Small intestine (tissue), 7 donors: ENCODE measurements around the gene EEF1AKMT1. TPM values are rescaled to one million over a fixed set of nuclear protein-coding genes. Genes with fewer than 3 reads are reported as not detected.

ENCODE experiments used
- DNase-seq, 2 donors: peaks; one replicate each; pipeline versions ENCODE4 v3.0.0 to v3.0.0-alpha.2; 2013
- FAIRE-seq: peaks from 2 replicates; lab custom pipeline; 2012; peaks lifted over from hg19 to GRCh38; lab: Jason Lieb, UNC
- H3K27ac ChIP-seq, 3 donors: one replicate each; pipeline ENCODE4 v1.5.1; 2013; ENCODE audit warnings: low read length in 2 of 3, mild to moderate bottlenecking in 2 of 3, control low read depth in 1 of 3, inconsistent platforms in 1 of 3, low read depth in 1 of 3, moderate library complexity in 1 of 3
- H3K27me3 ChIP-seq, 3 donors: one replicate each; pipeline ENCODE4 v1.6.1; 2013; ENCODE audit warnings: low read length in 3 of 3, inconsistent platforms in 1 of 3; ENCODE audit not compliant: control insufficient read depth in 3 of 3, insufficient read depth in 3 of 3
- H3K36me3 ChIP-seq, 3 donors: one replicate each; pipeline ENCODE4 v1.6.1; 2013; ENCODE audit warnings: low read length in 3 of 3, inconsistent platforms in 1 of 3, low read depth in 1 of 3, mild to moderate bottlenecking in 1 of 3, moderate library complexity in 1 of 3; ENCODE audit not compliant: control insufficient read depth in 3 of 3, insufficient read depth in 2 of 3
- H3K4me1 ChIP-seq, 3 donors: one replicate each; pipeline ENCODE4 v1.6.1; 2013; ENCODE audit warnings: low read length in 2 of 3, inconsistent platforms in 1 of 3, low read depth in 1 of 3, mild to moderate bottlenecking in 1 of 3, moderate library complexity in 1 of 3; ENCODE audit not compliant: control insufficient read depth in 3 of 3, insufficient read depth in 2 of 3
- H3K4me3 ChIP-seq, 3 donors: one replicate each; pipeline ENCODE4 v1.5.1; 2013; ENCODE audit warnings: low read length in 3 of 3, control low read depth in 1 of 3, inconsistent platforms in 1 of 3, low read depth in 1 of 3, mild to moderate bottlenecking in 1 of 3, moderate library complexity in 1 of 3
- H3K9me3 ChIP-seq, 2 donors: one replicate each; pipeline ENCODE4 v1.6.1; 2013; ENCODE audit warnings: low read depth in 1 of 2, low read length in 1 of 2; ENCODE audit not compliant: control insufficient read depth in 2 of 2, insufficient read depth in 1 of 2
- WGBS, 3 donors: extraction: QIAGEN DNeasy Blood & Tissue Kit; methylation state at CpG; one replicate each; pipeline ENCODE4 v1.1.7; 2013; 5-methylcytosine and 5-hydroxymethylcytosine counted together
- polyA plus RNA-seq, 4 donors: library from polyadenylated mRNA; stranded (reverse) in 3 of 4; unstranded in 1 of 4; fragments of 200-250 nt in 3 of 4; fragments of 120-200 nt in 1 of 4; gene quantifications; one replicate each; pipeline versions ENCODE4 v1.2.1 to v1.2.3, GENCODE V29; 2013
- donor health status: healthy with polysubstance abuse.
- donor health status: control.
- donor health status: control.
- donor health status: Bipolar disorder and iron deficiency.
- donor health status: healthy.

EEF1AKMT1 gene
- polyA plus RNA-seq, 4 donors: 2.5 to 10.5 (median 6.1) TPM

DNA sequence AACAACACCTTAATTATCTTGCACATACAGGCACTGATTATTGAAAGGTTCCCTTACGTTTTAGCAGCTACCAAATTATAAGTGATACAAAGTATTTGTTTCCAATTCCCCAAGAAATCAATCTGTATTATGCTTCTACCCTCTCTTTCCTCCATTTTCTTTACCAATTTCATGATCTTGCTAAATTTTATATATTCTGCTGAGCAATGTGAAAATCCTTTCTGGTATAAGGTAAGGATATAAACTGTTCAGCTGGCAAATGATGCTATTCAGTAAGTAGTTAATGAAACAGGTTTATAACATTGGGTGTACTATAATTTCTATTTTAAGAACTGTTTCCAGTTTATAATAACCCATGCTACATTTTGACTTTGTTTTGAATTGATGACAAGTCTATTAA lies 985 bp upstream of the EEF1AKMT1 start:
- Histone ChIP-seq H3K4me3 (no peak overlapping the region), H3K27me3 (no peaks in the 10 kb centered on the region), H3K27ac (no peak overlapping the region), H3K9me3 (peaks cover 0 to 4% of the 10 kb centered on the region in 2 donors), H3K36me3 (peaks cover 0 to 7% (median 4%) of the 10 kb centered on the region in 3 donors), H3K4me1 (peaks cover 0 to 3% (median 0%) of the 10 kb centered on the region in 3 donors)
- whole genome bisulfite sequencing, 3 donors: 79 to 81% (median 80%) methylated on average over 1 of the region's 1 CpG
- no peak for DNase-seq
- no peak for FAIRE-seq

DNA sequence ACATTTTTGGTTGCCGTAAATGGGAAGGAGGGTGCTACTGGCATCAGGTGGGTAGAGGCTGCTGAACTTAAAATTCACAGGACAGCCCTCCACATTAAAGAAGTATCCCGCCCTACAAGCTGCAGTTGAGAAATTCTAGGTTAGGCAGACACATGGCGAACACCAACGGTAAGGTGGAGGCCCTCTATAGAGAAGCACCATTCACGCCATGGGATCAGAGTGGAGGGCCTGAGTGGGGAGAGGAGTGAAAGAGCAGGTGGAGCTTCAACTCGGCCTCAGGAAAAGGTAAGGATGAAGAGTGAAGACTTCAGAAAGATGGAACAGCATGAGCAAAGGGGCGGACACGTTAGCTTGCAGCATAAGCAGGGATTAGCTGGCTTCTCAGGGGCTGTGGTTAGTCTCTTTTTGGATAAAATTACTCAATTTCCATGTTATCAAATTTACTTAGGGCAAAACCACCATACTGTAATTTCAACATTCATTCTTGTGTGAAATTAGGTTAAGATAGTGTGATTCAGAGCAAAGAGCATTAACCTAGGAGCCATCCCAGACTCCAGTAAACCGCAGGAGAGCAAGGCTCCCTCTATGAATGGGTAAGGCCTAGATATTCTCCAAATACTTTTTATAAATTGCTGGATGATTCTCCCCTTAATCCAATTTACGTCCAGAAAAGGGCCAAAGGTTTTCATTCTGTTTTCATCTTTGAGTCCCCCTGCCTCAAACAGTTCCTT lies 1.2 kb downstream of the EEF1AKMT1 start:
- Histone ChIP-seq H3K27ac (peak overlapping the region in 2 of 3 donors; percentile 57 to 81), H3K9me3 (peaks cover 0 to 16% of the 10 kb centered on the region in 2 donors), H3K4me3 (peak overlapping the region in 2 of 3 donors; percentile 66 to 86), H3K27me3 (no peaks in the 10 kb centered on the region), H3K36me3 (peaks cover 0 to 7% (median 0%) of the 10 kb centered on the region in 3 donors), H3K4me1 (peaks cover 0 to 3% (median 0%) of the 10 kb centered on the region in 3 donors)
- WGBS, 3 donors: 82 to 86% (median 84%) methylated on average over 10 of the region's 10 CpGs
- DNase-seq (peak in 1 of 2 donors; percentile 6), FAIRE-seq (no peak)

DNA sequence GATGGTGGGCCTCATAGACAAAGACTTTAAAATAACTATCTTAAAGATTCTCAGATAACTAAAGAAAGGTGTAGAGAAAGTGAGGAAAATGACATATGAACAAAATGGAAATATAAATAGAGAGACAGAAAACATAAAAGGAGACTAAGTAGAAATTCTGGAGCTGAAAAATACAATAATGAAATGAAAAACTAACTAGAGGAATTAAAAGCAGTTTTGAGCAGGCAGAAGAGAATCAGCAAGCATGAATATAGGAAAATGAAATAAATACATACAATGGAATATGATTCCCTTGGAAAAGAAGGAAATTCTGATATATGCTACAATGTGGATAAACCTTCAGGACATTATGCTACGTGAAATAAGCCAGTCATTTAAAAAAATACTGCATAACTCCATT lies 3.9 kb downstream of the EEF1AKMT1 start:
- no peak for FAIRE-seq
- H3K27me3 ChIP-seq: no peaks in the 10 kb centered on the region
- H3K9me3 ChIP-seq: peaks cover 0 to 22% of the 10 kb centered on the region in 2 donors
- no peak overlapping the region for H3K27ac ChIP-seq
- H3K36me3 ChIP-seq: peaks cover 0 to 7% (median 0%) of the 10 kb centered on the region in 3 donors
- no peak overlapping the region for H3K4me3 ChIP-seq
- peaks cover 0 to 3% (median 0%) of the 10 kb centered on the region in 3 donors for H3K4me1 ChIP-seq
- WGBS, 3 donors: 92 to 100% (median 97%) methylated on average over 1 of the region's 1 CpG
- no peak for DNase-seq

DNA sequence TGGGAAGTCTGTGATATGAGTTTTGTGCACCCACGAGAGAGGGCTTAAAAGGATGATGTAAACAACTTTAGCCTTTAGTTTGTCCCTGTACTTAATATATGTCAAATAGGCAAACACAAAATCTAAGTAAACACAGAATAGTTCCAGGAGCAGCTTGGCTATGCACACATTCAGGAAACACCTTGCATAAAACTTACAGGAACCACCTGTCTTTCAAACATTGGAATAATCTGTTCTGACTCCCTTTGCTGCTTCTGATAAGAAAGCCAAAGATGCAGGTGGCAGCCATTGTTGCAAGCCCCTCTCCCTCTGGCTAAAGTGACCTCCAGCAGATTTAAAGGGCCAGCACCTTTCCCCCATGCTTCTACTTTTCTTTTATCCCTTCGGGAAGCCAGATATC lies 4.7 kb downstream of the EEF1AKMT1 start:
- Histone ChIP-seq H3K9me3 (peaks cover 0 to 22% of the 10 kb centered on the region in 2 donors), H3K27ac (no peak overlapping the region), H3K27me3 (no peaks in the 10 kb centered on the region), H3K4me3 (no peak overlapping the region), H3K36me3 (peaks cover 0 to 7% (median 0%) of the 10 kb centered on the region in 3 donors), H3K4me1 (peaks cover 0 to 3% (median 0%) of the 10 kb centered on the region in 3 donors)
- 77 to 91% (median 91%) methylated on average over 2 of the region's 2 CpGs for WGBS, 3 donors
- FAIRE-seq (no peak), DNase-seq (peak in 1 of 2 donors; percentile 6)

DNA sequence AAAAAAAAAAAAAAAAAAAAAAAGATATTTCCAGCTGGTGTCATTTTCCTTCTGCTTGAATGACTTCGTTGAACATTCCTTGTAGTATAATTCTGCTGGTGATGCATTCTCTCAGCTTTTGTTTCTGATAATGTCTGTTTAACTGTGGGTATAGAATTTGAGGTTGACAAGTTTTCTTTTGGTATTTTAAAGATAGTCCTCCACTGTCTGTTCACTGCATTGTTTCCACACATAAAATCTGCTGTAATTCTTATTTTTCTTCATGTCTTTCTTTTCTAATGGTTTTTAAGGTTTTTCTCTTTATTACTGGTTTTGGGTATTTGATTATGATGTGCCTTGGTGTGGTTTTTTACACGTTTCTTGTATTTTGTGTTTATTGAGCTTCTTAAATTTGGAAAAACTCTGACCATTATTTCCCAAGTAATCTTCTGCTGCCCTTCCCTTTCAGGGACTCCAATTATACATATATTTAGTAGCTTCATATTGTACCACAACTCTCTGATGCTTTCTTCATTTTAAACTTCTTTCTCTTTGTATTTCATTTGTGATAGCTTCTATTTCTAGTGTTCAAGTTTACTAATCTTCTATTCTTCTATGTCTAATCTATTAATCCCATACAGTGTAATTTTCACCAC lies 6.3 kb downstream of the EEF1AKMT1 start:
- Histone ChIP-seq H3K4me3 (no peak overlapping the region), H3K4me1 (no peaks in the 10 kb centered on the region), H3K36me3 (peaks cover 0 to 7% (median 0%) of the 10 kb centered on the region in 3 donors), H3K27ac (no peak overlapping the region), H3K27me3 (no peaks in the 10 kb centered on the region), H3K9me3 (peaks cover 0 to 22% of the 10 kb centered on the region in 2 donors)
- no peak for FAIRE-seq
- 90 to 97% (median 95%) methylated on average over 2 of the region's 2 CpGs for WGBS, 3 donors
- no peak for DNase-seq

DNA sequence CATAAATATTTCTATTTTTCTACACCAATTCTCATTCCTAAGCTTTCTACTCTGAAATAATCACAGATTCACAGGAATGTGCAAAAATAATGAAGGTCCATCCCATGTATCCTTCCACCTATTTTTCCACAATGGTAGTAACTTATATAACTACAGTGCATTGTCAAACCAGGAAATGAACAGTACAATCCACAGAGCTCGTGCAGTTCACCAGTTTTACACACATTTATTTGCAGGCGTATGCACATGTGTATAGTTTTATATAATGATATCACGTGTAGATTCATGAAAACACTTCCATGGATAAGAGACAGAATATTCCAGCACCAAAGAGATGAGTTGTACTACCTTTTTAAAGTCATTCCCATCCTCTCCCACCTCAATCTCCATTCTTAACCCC lies 12.9 kb downstream of the EEF1AKMT1 start:
- WGBS, 3 donors: 72 to 85% (median 79%) methylated on average over 3 of the region's 3 CpGs
- Histone ChIP-seq H3K4me3 (no peak overlapping the region), H3K4me1 (no peaks in the 10 kb centered on the region), H3K9me3 (peaks cover 0 to 14% of the 10 kb centered on the region in 2 donors), H3K27ac (no peak overlapping the region), H3K27me3 (no peaks in the 10 kb centered on the region), H3K36me3 (peaks cover 0 to 3% (median 0%) of the 10 kb centered on the region in 3 donors)
- DNase-seq (no peak), FAIRE-seq (no peak)

DNA sequence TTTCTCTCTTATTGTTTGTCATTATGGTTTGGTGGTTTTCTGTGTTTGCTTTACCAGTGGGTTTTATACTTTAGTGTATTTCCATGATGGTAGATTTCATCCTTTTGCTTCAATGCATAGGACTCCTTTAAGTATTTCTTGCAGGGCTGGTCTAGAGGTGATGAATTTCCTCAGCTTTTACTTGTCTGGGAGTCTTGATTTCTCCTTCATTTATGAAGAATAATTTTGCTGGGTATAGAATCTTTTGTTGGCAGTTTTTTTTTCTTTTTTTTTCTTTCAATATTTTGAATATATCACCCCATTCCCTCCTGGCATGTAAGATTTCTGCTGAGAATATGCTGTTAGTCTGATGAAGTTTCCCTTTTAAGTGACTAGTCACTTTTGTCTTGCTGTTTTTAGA lies 19.8 kb downstream of the EEF1AKMT1 start:
- peaks cover 0 to 10% (median 0%) of the 10 kb centered on the region in 3 donors for H3K36me3 ChIP-seq
- FAIRE-seq: no peak

DNA sequence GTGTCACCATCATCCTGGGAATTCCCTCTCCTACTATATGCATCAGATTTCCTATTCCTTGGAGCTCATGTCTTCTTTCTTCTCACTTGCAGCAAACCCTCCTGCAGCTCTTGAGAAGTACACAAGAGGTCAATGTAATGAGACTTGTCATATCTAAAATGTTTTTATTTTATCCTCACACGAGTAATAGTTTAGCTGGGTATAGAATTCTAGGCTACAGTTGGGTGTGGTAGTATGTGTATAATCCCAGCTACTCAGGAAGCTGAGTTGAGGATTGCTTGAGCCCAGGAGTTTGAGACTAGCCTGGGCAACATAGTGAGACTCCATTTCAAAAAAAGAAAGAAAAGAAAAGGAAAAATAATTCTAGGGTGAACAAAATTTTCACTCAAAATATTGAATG lies 24.4 kb downstream of the EEF1AKMT1 start:
- Histone ChIP-seq H3K36me3 (no peaks in the 10 kb centered on the region), H3K27me3 (no peaks in the 10 kb centered on the region), H3K9me3 (peaks cover 0 to 6% of the 10 kb centered on the region in 2 donors), H3K27ac (no peak overlapping the region), H3K4me3 (no peak overlapping the region), H3K4me1 (no peaks in the 10 kb centered on the region)
- WGBS, 3 donors: 94 to 100% (median 97%) methylated on average over 1 of the region's 1 CpG
- no peak for FAIRE-seq
- no peak for DNase-seq

More for the DNA sequence above, 19.8 kb downstream of the EEF1AKMT1 start:
- no peak overlapping the region for H3K27ac ChIP-seq
- H3K4me3 ChIP-seq: no peak overlapping the region
- no peaks in the 10 kb centered on the region for H3K4me1 ChIP-seq
- no peaks in the 10 kb centered on the region for H3K27me3 ChIP-seq
- H3K9me3 ChIP-seq: peaks cover 0 to 20% of the 10 kb centered on the region in 2 donors
- DNase-seq: no peak
